ENCODE results near the gene ADAMTS17. TPM values are rescaled to one million over a fixed set of nuclear protein-coding genes. Genes with fewer than 3 reads are reported as not detected.

ADAMTS17 gene
- total RNA-seq, 1 experiment from 2014 or later: 4.2 TPM

DNA sequence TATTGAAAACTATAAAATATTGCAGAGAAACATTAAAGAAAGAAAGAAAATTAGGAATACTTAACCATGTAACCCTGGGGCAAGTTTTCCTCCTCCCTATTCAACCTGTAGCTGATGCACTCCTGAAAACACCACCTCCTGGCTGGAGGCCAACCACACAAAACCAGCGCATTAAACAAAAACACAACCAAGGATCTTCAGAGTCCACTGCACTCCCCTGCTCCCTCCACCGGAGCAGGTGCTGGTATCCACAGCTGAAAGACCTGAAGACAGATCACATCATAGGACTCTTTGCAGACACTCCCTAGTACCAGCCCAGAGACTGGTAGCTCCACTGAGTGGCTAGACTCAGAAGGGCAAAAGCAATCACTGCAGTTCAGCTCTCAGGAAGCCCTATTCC, 13.6 kb upstream of the ADAMTS17 start (continued):
- no peak for TF ChIP-seq POLR2A (IDR thresholded peaks at IDR 0.05; ENCODE audit: borderline replicate concordance, extremely low read depth, insufficient read depth, insufficient read length)
- TF ChIP-seq SRF (IDR thresholded peaks at IDR 0.05; ENCODE audit: low read depth): no peak
- no peak for TF ChIP-seq EZH2phosphoT487 (IDR thresholded peaks at IDR 0.05; ENCODE audit: borderline replicate concordance)
- no peak for TF ChIP-seq ELF1 (IDR thresholded peaks at IDR 0.05; ENCODE audit: borderline replicate concordance, low read depth)
- no peak for TF ChIP-seq POLR2AphosphoS5 (IDR thresholded peaks at IDR 0.05; ENCODE audit: low read depth, low read length)
- no peak for TF ChIP-seq RAD21 (IDR thresholded peaks at IDR 0.05; ENCODE audit: low read depth)

DNA sequence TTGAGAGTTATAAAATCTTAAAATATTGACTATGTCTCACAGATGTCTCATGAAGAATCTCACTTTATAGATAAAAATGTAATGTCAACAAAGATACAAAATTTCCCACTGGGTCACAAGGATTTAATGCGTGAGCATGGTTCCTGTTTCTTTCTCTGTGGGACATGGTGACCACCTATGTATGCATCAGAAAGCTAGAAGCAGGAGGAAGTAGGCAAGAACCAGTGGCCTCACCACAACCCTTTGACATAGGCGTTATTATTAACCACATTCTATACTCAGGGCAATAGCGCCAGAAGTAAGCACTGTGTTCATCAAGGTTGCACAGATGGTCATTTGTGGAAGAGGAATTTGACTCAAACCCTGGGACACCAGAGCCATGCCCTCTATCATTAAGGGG, 11.7 kb upstream of the ADAMTS17 start:
- no peak overlapping the region for H3K4me3 ChIP-seq (replicated peaks in 1 of 2; ENCODE audit: low read depth in 1 of 2, low read length in 2 of 2)
- no peaks in the 10 kb centered on the region for H3K9me2 ChIP-seq (ENCODE audit: insufficient read depth)
- no peak overlapping the region for H3K4me2 ChIP-seq (ENCODE audit: low read length)
- H3K36me3 ChIP-seq (ENCODE audit: control insufficient read depth in 1 of 2, insufficient read depth in 2 of 2, low read length in 2 of 2): no peaks in the 10 kb centered on the region
- DNase-seq (ENCODE audit: low read depth, low spot score) (no peak), ATAC-seq (no peak)
- no peak overlapping the region for H3K27ac ChIP-seq (ENCODE audit: low read depth, low read length)
- H4K20me1 ChIP-seq (ENCODE audit: insufficient read depth): no peaks in the 10 kb centered on the region
- no peaks in the 10 kb centered on the region for H3K9me3 ChIP-seq (ENCODE audit: control insufficient read depth in 1 of 2, insufficient read depth in 1 of 2, low read depth in 1 of 2, low read length in 2 of 2)
- H3K4me1 ChIP-seq (ENCODE audit: control insufficient read depth in 1 of 2, insufficient read depth in 2 of 2, low read length in 2 of 2): peaks cover 0 to 16% of the 10 kb centered on the region in 2 experiments; a peak in 1 of 4 replicates
- no TSS peak for BruUV-seq (replicated peaks)
- ChIA-PET POLR2A (no interaction called here), RAD21 (ENCODE audit: low non-redundant PET in 1 of 2, low total read pairs in 2 of 2, uncharacterized antibody in 2 of 2, unreplicated experiment in 2 of 2) (no interaction called here), CTCF (no interaction called here)
- H2AFZ ChIP-seq (ENCODE audit: low read depth, low read length, poor library complexity, severe bottlenecking): no peak overlapping the region
- TF ChIP-seq SP1 (IDR thresholded peaks at IDR 0.05; ENCODE audit: low read depth) (no peak), CEBPB (IDR thresholded peaks at IDR 0.05; ENCODE audit: low read depth) (no peak), POLR2A (IDR thresholded peaks at IDR 0.05; ENCODE audit: borderline replicate concordance, extremely low read depth, insufficient read depth, insufficient read length) (no peak), TCF7L2 (IDR thresholded peaks at IDR 0.05; ENCODE audit: borderline replicate concordance, extremely low read depth, insufficient read depth, insufficient read length) (no peak), YY1 (IDR thresholded peaks at IDR 0.05; ENCODE audit: extremely low read depth, insufficient replicate concordance, low read depth, low read length) (no peak), POLR2AphosphoS5 (IDR thresholded peaks at IDR 0.05; ENCODE audit: low read depth, low read length) (no peak), RAD21 (IDR thresholded peaks at IDR 0.05; ENCODE audit: low read depth) (no peak), REST (IDR thresholded peaks at IDR 0.05; ENCODE audit: low read depth) (no peak)
- TF ChIP-seq, protein P1, sequence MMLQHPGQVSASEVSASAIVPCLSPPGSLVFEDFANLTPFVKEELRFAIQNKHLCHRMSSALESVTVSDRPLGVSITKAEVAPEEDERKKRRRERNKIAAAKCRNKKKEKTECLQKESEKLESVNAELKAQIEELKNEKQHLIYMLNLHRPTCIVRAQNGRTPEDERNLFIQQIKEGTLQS (IDR thresholded peaks at IDR 0.05): no peak
- intact Hi-C loops (cut with micrococcal nuclease): loop anchor here (5.0 kb wide), 1 partner anchor 249 kb away; the partner anchor contains the start of genes ASB7 and LINS1
- H3K27me3 ChIP-seq (ENCODE audit: insufficient read depth, low read length): no peaks in the 10 kb centered on the region
- no peak overlapping the region for H3K9ac ChIP-seq (ENCODE audit: low read length)
- H3K79me2 ChIP-seq (ENCODE audit: insufficient read depth, low read length): no peaks in the 10 kb centered on the region

Data from HCT116 (cell line).